ENCODE data around the gene ADGRG2. TPM values are rescaled to one million over a fixed set of nuclear protein-coding genes. Genes with fewer than 3 reads are reported as not detected.

Gene ADGRG2
- total and polyA plus RNA-seq, 2 donors (not counting 1 experiment from before 2014, with no cell fraction given): not detected

GRCh38 chrX:18996536-18996935 is 125.7 kb downstream of the ADGRG2 start:
- H3K27me3 Mint-ChIP-seq: no peaks in the 10 kb centered on the region
- H3K4me3 Mint-ChIP-seq: no peak overlapping the region
- Histone ChIP-seq H2AFZ (ENCODE audit: insufficient read depth, low read depth, low read length, poor library complexity, severe bottlenecking) (no peak overlapping the region), H4K20me1 (ENCODE audit: control insufficient read depth, insufficient read depth, low read length, poor library complexity, severe bottlenecking) (no peaks in the 10 kb centered on the region), H3K79me2 (ENCODE audit: control insufficient read depth, insufficient read depth, low read length) (no peaks in the 10 kb centered on the region), H3K4me2 (replicated peaks; ENCODE audit: low read depth, low read length, poor library complexity, severe bottlenecking) (no peak overlapping the region), H3K27me3 (replicated peaks in 1 of 4; ENCODE audit: control extremely low read depth in 1 of 4, control insufficient read depth in 3 of 4, insufficient read depth in 4 of 4, low read length in 3 of 4) (no peaks in the 10 kb centered on the region), H3K9ac (ENCODE audit: low read length) (no peak overlapping the region), H3K27ac (ENCODE audit: low read length in 2 of 2) (no peak overlapping the region), H3K4me1 (ENCODE audit: control insufficient read depth in 2 of 2, insufficient read depth in 2 of 2, low read length in 2 of 2) (no peaks in the 10 kb centered on the region), H3K9me3 (ENCODE audit: control extremely low read depth in 1 of 3, control insufficient read depth in 2 of 3, insufficient read depth in 1 of 3, low read length in 2 of 3) (no peaks in the 10 kb centered on the region), H3K36me3 (replicated peaks in 1 of 2; ENCODE audit: control extremely low read depth in 1 of 2, control insufficient read depth in 1 of 2, extremely low read depth in 1 of 2, insufficient read depth in 2 of 2, low read length in 1 of 2) (no peaks in the 10 kb centered on the region), H3K4me3 (ENCODE audit: control extremely low read depth in 1 of 5, extremely low read depth in 1 of 5, insufficient read depth in 1 of 5, low read depth in 2 of 5, low read length in 4 of 5) (no peak overlapping the region)
- TF ChIP-seq EZH2 (IDR thresholded peaks at IDR 0.05; ENCODE audit: borderline replicate concordance, insufficient read depth, low read depth, low read length, poor library complexity, severe bottlenecking): no peak
- no peak for TF ChIP-seq CTCF (IDR thresholded peaks at IDR 0.05)
- H3K27ac Mint-ChIP-seq: no peak overlapping the region
- no peaks in the 10 kb centered on the region for H3K4me1 Mint-ChIP-seq
- ATAC-seq (ENCODE audit: low read depth) (no peak), DNase-seq (no peak)
- no peaks in the 10 kb centered on the region for H3K9me3 Mint-ChIP-seq (ENCODE audit: insufficient read depth)
- POLR2A ChIA-PET: no interaction called here
- intact Hi-C loops (cut with micrococcal nuclease): no loop called here
- CTCF ChIA-PET: no interaction called here

DNA sequence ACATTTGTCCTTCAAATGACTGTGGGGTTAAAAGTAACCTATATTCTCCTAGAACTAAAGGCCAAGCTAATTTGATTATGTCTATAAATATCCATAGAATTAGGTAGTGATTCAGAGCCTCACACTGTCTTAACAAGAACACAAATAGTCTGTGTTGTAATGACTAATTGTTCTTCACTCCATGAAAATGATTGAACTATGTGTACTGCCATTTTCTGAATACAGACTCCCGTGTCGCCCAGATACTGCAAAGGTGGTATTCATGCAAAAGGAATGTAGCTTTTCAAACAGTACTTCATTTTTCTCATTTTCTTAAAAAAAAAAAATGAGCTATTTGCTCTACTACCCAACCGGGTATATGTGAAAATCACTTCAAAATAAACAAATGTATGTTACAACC is 127.0 kb downstream of the ADGRG2 start:
- H3K4me2 ChIP-seq (replicated peaks; ENCODE audit: low read depth, low read length, poor library complexity, severe bottlenecking): no peak overlapping the region
- no peaks in the 10 kb centered on the region for H4K20me1 ChIP-seq (ENCODE audit: control insufficient read depth, insufficient read depth, low read length, poor library complexity, severe bottlenecking)
- no peaks in the 10 kb centered on the region for H3K9me3 ChIP-seq (ENCODE audit: control extremely low read depth in 1 of 3, control insufficient read depth in 2 of 3, insufficient read depth in 1 of 3, low read length in 2 of 3)
- no peaks in the 10 kb centered on the region for H3K36me3 ChIP-seq (replicated peaks in 1 of 2; ENCODE audit: control extremely low read depth in 1 of 2, control insufficient read depth in 1 of 2, extremely low read depth in 1 of 2, insufficient read depth in 2 of 2, low read length in 1 of 2)
- intact Hi-C loops (cut with micrococcal nuclease): no loop called here
- no peak overlapping the region for H3K4me3 ChIP-seq (ENCODE audit: control extremely low read depth in 1 of 5, extremely low read depth in 1 of 5, insufficient read depth in 1 of 5, low read depth in 2 of 5, low read length in 4 of 5)
- TF ChIP-seq EZH2 (IDR thresholded peaks at IDR 0.05; ENCODE audit: borderline replicate concordance, insufficient read depth, low read depth, low read length, poor library complexity, severe bottlenecking): no peak
- no peak for TF ChIP-seq CTCF (IDR thresholded peaks at IDR 0.05)
- Mint-ChIP-seq H3K27me3 (no peaks in the 10 kb centered on the region), H3K4me3 (no peak overlapping the region), H3K9me3 (ENCODE audit: insufficient read depth) (no peaks in the 10 kb centered on the region), H3K4me1 (no peaks in the 10 kb centered on the region), H3K27ac (no peak overlapping the region)
- H3K4me1 ChIP-seq (ENCODE audit: control insufficient read depth in 2 of 2, insufficient read depth in 2 of 2, low read length in 2 of 2): no peaks in the 10 kb centered on the region
- H3K9ac ChIP-seq (ENCODE audit: low read length): no peak overlapping the region
- no peak overlapping the region for H2AFZ ChIP-seq (ENCODE audit: insufficient read depth, low read depth, low read length, poor library complexity, severe bottlenecking)
- no peaks in the 10 kb centered on the region for H3K79me2 ChIP-seq (ENCODE audit: control insufficient read depth, insufficient read depth, low read length)
- no peak for ATAC-seq (ENCODE audit: low read depth)
- CTCF ChIA-PET: no interaction called here
- H3K27ac ChIP-seq (ENCODE audit: low read length in 2 of 2): no peak overlapping the region
- no CpG with 5 or more reads among the region's 3 CpGs for WGBS (ENCODE audit: insufficient coverage)
- POLR2A ChIA-PET: no interaction called here
- DNase-seq: no peak
- no peaks in the 10 kb centered on the region for H3K27me3 ChIP-seq (replicated peaks in 1 of 4; ENCODE audit: control extremely low read depth in 1 of 4, control insufficient read depth in 3 of 4, insufficient read depth in 4 of 4, low read length in 3 of 4)

Measured in B cell (primary cell).